OCI-LY3 (cell line): ENCODE data around the gene UQCC2.

ENCODE experiments used
- CTCF ChIP-seq: fragments of 200-600, 300-600 bp; sonication (generic); IDR thresholded peaks from 2 replicates; pipeline ENCODE4 v1.5.1; 2014; ENCODE audit warnings: antibody characterized with exemption, low read length, low read depth
- EZH2phosphoT487 ChIP-seq: fragments of 200-600 bp; shearing (Covaris generic); IDR thresholded peaks from 2 replicates; pipeline ENCODE4 v1.6.1; 2018; ENCODE audit warnings: antibody characterized with exemption, mixed run types, low read depth

GRCh38 chr6:33742092-33742491, 30.6 kb upstream of the UQCC2 start:
- TF ChIP-seq CTCF (no peak), EZH2phosphoT487 (no peak)
